HG03196 (cell line): ENCODE measurements around the gene EFR3B.
A peak's percentile ranks its signal among the peaks of the same experiment; 100 is the strongest.
"Not testable (repeated sequence)": the region's sequence is repeated elsewhere in the genome, so short reads cannot be mapped to it uniquely, and the experiment has no call there.

Experiments used
- ATAC-seq: cut with Tn5 transposase; IDR thresholded peaks from one replicate; pipeline ENCODE4 v1.9.1; 2021; ENCODE audit not compliant: unreplicated experiment

Gene EFR3B

GRCh38 chr2:25041928-25042320 lies at the start of gene EFR3B:
Gene EFR3B (plus strand): TSS chr2:25042076. CDS start chr2:25042313, 237 bp downstream.
- peak; percentile 91 for ATAC-seq

- no peak for ATAC-seq
These were observed 48.3 kb upstream of the EFR3B start for GRCh38 chr2:24993406-24994145.

- ATAC-seq, result no peak
These were observed 47.6 kb upstream of the EFR3B start for GRCh38 chr2:24994146-24994724.

- not testable (repeated sequence) for ATAC-seq
These were observed 42.8 kb upstream of the EFR3B start for GRCh38 chr2:24999097-24999496.

GRCh38 chr2:25000036-25000435 lies 41.8 kb upstream of the EFR3B start:
- ATAC-seq, result no peak

- ATAC-seq, result no peak
These were observed 41.2 kb upstream of the EFR3B start for GRCh38 chr2:25000503-25001324.

GRCh38 chr2:25001325-25001637 lies 40.6 kb upstream of the EFR3B start:
- ATAC-seq, result no peak

GRCh38 chr2:25002066-25002465 lies 39.8 kb upstream of the EFR3B start:
- no peak for ATAC-seq

- ATAC-seq, result no peak
These were observed 31.9 kb upstream of the EFR3B start for GRCh38 chr2:25009954-25010353.

- ATAC-seq, result not testable (repeated sequence)
These were observed 30.5 kb upstream of the EFR3B start for GRCh38 chr2:25011342-25011741.

GRCh38 chr2:25014631-25015030 lies 27.2 kb upstream of the EFR3B start:
- ATAC-seq, result no peak

- ATAC-seq, result no peak
These were observed 23.2 kb upstream of the EFR3B start for GRCh38 chr2:25018681-25019080.

- no peak for ATAC-seq
These were observed 20.0 kb upstream of the EFR3B start for GRCh38 chr2:25021791-25022362.

- no peak for ATAC-seq
These were observed 18.5 kb upstream of the EFR3B start for GRCh38 chr2:25023333-25023732.

GRCh38 chr2:25025229-25026007 lies 16.5 kb upstream of the EFR3B start:
- ATAC-seq, result no peak

GRCh38 chr2:25026008-25026530 lies 15.8 kb upstream of the EFR3B start:
- no peak for ATAC-seq

- no peak for ATAC-seq
These were observed 12.7 kb upstream of the EFR3B start for GRCh38 chr2:25029183-25029554.

- ATAC-seq, result no peak
These were observed 11.2 kb upstream of the EFR3B start for GRCh38 chr2:25030702-25031101.

- ATAC-seq, result no peak
These were observed 9.8 kb upstream of the EFR3B start for GRCh38 chr2:25032094-25032493.

GRCh38 chr2:25032901-25033300 lies 9.0 kb upstream of the EFR3B start:
- no peak for ATAC-seq

GRCh38 chr2:25034081-25034480 lies 7.8 kb upstream of the EFR3B start:
- no peak for ATAC-seq
